ENCODE results near the gene CD84.
"Not testable (repeated sequence)": the region's sequence is repeated elsewhere in the genome, so short reads cannot be mapped to it uniquely, and the experiment has no call there.

CD84 gene

GRCh38 chr1:160539990-160540858, 39.1 kb downstream of the CD84 start:
- no peak for DNase-seq

- no peak for DNase-seq
These were observed 39.7 kb downstream of the CD84 start for GRCh38 chr1:160539684-160539989.

- DNase-seq = no peak
These were observed 40.2 kb downstream of the CD84 start for GRCh38 chr1:160538985-160539651.

GRCh38 chr1:160537714-160538665, 41.3 kb downstream of the CD84 start:
- no peak for DNase-seq

- no peak for DNase-seq
These were observed 44.3 kb downstream of the CD84 start for GRCh38 chr1:160534823-160535605.

- not testable (repeated sequence) for DNase-seq
These were observed 46.8 kb downstream of the CD84 start for GRCh38 chr1:160532557-160532813.

- DNase-seq = not testable (repeated sequence)
These were observed 47.3 kb downstream of the CD84 start for GRCh38 chr1:160531809-160532556.

- DNase-seq = not testable (repeated sequence)
These were observed 49.8 kb downstream of the CD84 start for GRCh38 chr1:160529401-160529952.

GRCh38 chr1:160523789-160524188, 55.5 kb downstream of the CD84 start:
- DNase-seq = not testable (repeated sequence)

GRCh38 chr1:160522622-160523345, 56.5 kb downstream of the CD84 start, which contains the start of gene SLAMF6:
Gene SLAMF6 (minus strand): TSS chr1:160523255. CDS start chr1:160523192, 63 bp downstream.
- DNase-seq = no peak

- DNase-seq = no peak
These were observed 57.2 kb downstream of the CD84 start for GRCh38 chr1:160522136-160522535.

- no peak for DNase-seq
These were observed 57.7 kb downstream of the CD84 start for GRCh38 chr1:160521554-160521953.

GRCh38 chr1:160520999-160521398, 58.3 kb downstream of the CD84 start:
- no peak for DNase-seq

- DNase-seq = no peak
These were observed 58.7 kb downstream of the CD84 start for GRCh38 chr1:160520582-160520981.

- DNase-seq = no peak
These were observed 59.5 kb downstream of the CD84 start for GRCh38 chr1:160519642-160520435.

- DNase-seq = not testable (repeated sequence)
These were observed 61.8 kb downstream of the CD84 start for GRCh38 chr1:160517519-160517918.

GRCh38 chr1:160515908-160516307, 63.4 kb downstream of the CD84 start:
- not testable (repeated sequence) for DNase-seq

- no peak for DNase-seq
These were observed 74.6 kb downstream of the CD84 start for GRCh38 chr1:160504651-160505050.

GRCh38 chr1:160503087-160503486, 76.2 kb downstream of the CD84 start:
- DNase-seq = no peak

All from right hindlimb (tissue), 1 donor.